Measurements from ENCODE around the gene TUT4.

The TUT4 gene

DNA sequence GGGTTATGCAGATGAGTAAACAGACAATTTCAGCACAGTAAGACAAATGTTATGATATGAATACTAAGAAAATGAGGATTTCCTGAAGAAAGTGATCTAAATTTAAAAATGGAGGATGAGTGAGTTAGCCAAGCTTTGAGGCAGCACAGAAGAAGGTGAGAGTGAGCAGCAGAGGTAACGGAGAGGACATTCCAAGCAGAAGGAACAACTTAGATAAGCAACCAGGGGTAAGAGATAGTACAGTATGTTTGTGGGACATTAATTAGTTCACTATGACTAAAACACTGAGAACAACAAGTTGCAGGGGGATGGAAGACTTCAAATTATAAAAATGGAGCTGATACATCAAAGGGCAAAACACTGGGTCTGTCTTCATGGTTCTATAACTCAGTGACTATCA is 125.7 kb downstream of the TUT4 start:
- no peak overlapping the region for H3K4me3 ChIP-seq
- intact Hi-C loops (cut with DNase I; ENCODE audit: low total_unique reads): no loop called here
- H3K36me3 ChIP-seq: peaks cover 33 to 55% (median 54%) of the 10 kb centered on the region in 3 donors
- H3K27me3 ChIP-seq: no peaks in the 10 kb centered on the region
- no peaks in the 10 kb centered on the region for H3K4me1 ChIP-seq
- TF ChIP-seq, protein P1, sequence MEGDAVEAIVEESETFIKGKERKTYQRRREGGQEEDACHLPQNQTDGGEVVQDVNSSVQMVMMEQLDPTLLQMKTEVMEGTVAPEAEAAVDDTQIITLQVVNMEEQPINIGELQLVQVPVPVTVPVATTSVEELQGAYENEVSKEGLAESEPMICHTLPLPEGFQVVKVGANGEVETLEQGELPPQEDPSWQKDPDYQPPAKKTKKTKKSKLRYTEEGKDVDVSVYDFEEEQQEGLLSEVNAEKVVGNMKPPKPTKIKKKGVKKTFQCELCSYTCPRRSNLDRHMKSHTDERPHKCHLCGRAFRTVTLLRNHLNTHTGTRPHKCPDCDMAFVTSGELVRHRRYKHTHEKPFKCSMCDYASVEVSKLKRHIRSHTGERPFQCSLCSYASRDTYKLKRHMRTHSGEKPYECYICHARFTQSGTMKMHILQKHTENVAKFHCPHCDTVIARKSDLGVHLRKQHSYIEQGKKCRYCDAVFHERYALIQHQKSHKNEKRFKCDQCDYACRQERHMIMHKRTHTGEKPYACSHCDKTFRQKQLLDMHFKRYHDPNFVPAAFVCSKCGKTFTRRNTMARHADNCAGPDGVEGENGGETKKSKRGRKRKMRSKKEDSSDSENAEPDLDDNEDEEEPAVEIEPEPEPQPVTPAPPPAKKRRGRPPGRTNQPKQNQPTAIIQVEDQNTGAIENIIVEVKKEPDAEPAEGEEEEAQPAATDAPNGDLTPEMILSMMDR (IDR thresholded peaks at IDR 0.05): no peak
- DNase-seq: no peak
- H3K27ac ChIP-seq: no peak overlapping the region
- no peaks in the 10 kb centered on the region for H3K9me3 ChIP-seq

DNA sequence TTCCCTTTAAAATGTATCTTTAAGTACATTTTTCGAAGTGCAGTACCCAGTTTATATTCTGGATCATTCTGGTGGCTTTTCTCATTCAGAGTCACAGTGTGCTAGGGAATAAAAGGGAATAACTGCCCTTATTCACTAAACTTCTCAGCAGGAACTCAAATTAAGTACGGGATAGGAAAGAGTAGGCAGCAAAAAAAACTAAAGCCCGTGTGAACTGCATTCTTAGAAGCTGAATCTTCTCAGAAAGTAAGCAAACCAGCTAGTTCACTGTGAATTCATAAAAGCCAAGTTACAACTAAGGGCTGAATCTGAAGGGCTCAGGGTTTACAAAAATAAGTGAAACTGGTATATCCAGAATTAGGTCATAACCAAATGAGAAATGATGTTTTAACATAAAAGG is 126.5 kb downstream of the TUT4 start:
- Histone ChIP-seq H3K36me3 (peaks cover 29 to 55% (median 55%) of the 10 kb centered on the region in 3 donors), H3K4me1 (no peaks in the 10 kb centered on the region), H3K9me3 (no peaks in the 10 kb centered on the region), H3K27me3 (no peaks in the 10 kb centered on the region), H3K4me3 (no peak overlapping the region), H3K27ac (no peak overlapping the region)
- no peak for DNase-seq
- intact Hi-C loops (cut with DNase I; ENCODE audit: low total_unique reads): no loop called here
- TF ChIP-seq, protein P1 (IDR thresholded peaks at IDR 0.05): no peak

DNA sequence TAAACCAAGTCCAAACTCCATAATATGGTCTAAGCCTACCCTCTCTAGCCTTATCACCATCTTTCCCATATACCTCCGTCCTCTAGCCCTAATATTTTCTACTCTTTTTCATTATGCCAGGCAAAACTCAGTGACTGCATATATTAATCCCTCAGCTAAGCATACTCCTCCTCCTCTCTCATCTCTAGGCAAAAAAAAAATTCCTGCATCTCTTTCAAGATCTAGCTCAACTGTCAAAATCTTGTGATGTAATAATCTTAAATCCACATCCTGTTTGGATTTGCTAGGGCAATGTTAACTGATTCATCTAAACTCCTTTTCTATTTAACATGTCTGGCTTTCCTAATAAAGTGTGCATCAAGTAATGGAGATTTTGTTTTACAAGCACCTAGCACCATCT is 128.1 kb downstream of the TUT4 start:
- Histone ChIP-seq H3K27me3 (no peaks in the 10 kb centered on the region), H3K27ac (no peak overlapping the region), H3K9me3 (no peaks in the 10 kb centered on the region), H3K4me3 (no peak overlapping the region), H3K36me3 (peaks cover 26 to 48% (median 45%) of the 10 kb centered on the region in 3 donors), H3K4me1 (no peaks in the 10 kb centered on the region)
- TF ChIP-seq, protein P1 (IDR thresholded peaks at IDR 0.05): no peak
- intact Hi-C loops (cut with DNase I; ENCODE audit: low total_unique reads): no loop called here
- no peak for DNase-seq

DNA sequence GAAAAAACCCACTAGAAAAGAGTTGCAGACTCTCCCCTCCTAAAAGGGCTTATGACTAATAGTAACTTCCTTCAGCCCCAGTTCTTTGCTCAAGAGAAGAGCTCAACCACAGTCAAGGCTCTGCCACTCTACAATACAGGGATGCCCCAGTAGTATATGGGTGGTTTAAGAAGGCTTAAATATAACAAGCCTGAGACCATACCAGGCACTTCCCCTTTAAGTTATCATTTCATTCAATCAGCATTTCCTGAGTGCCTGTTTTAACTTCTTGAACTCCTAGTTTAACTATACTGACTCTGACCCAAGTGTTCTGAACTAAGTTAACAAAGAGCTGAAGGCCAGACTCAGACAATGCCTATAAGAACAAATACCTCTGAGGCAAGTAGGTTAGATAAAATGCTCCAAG is 128.7 kb downstream of the TUT4 start:
- Histone ChIP-seq H3K36me3 (peaks cover 25 to 48% (median 44%) of the 10 kb centered on the region in 3 donors), H3K9me3 (no peaks in the 10 kb centered on the region), H3K27me3 (no peaks in the 10 kb centered on the region), H3K4me3 (no peak overlapping the region), H3K27ac (no peak overlapping the region), H3K4me1 (no peaks in the 10 kb centered on the region)
- intact Hi-C loops (cut with DNase I; ENCODE audit: low total_unique reads): no loop called here
- TF ChIP-seq, protein P1 (IDR thresholded peaks at IDR 0.05): no peak
- DNase-seq: no peak

DNA sequence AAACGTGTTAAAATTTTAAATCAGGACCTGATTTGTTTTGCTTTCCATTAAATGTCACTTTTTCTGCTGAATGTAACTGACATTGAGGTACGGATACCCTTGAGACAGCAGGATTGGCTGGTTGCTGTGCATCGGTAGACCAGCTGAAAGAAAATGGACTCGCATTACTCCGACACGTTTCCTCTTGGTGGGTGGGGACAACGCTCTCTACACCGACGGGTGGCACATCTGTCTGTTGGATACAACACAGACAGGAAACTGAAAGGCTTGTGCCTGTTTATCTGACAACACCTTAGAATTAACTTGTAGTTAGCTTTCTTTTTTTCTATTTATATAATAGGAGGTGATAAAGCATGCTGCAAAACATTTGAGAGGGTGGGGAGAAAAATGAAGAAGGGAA is 129.1 kb downstream of the TUT4 start:
- TF ChIP-seq, protein P1 (IDR thresholded peaks at IDR 0.05): no peak
- Histone ChIP-seq H3K36me3 (peaks cover 23 to 51% (median 44%) of the 10 kb centered on the region in 3 donors), H3K4me3 (no peak overlapping the region), H3K27me3 (no peaks in the 10 kb centered on the region), H3K4me1 (no peaks in the 10 kb centered on the region), H3K9me3 (no peaks in the 10 kb centered on the region), H3K27ac (no peak overlapping the region)
- no peak for DNase-seq
- intact Hi-C loops (cut with DNase I; ENCODE audit: low total_unique reads): no loop called here

DNA sequence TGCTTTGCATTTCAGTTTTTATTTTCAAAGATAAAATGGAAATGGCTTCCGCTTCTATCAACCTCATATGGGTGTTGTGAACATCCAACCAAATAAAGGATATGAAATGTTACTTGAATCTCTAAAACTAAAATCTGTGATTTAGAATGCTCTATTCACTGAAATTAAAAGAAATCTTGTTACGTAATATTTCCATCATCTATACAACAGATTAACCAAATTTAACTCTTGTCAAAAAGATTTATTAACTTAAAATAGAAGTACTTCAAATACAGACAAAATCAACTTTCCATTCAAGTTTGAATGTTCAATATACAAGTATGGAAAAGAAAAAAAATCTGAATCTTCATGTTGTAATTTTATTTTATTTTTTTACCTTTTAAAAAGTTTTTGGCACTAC is 129.8 kb downstream of the TUT4 start:
- no peak for DNase-seq
- H3K36me3 ChIP-seq: peaks cover 20 to 58% (median 48%) of the 10 kb centered on the region in 3 donors
- H3K9me3 ChIP-seq: no peaks in the 10 kb centered on the region
- H3K4me3 ChIP-seq: no peak overlapping the region
- no peaks in the 10 kb centered on the region for H3K27me3 ChIP-seq
- H3K4me1 ChIP-seq: no peaks in the 10 kb centered on the region
- intact Hi-C loops (cut with DNase I; ENCODE audit: low total_unique reads): no loop called here
- no peak overlapping the region for H3K27ac ChIP-seq
- TF ChIP-seq, protein P1 (IDR thresholded peaks at IDR 0.05): no peak
